DOHH2 (cell line): Measurements from ENCODE around the gene DHRS3.

Experiments
- H3F3A ChIP-seq: fragments of 200-600 bp; sonication (generic), shearing (Covaris generic); 2 replicates; pipeline ENCODE4 v1.6.0; 2016; ENCODE audit warnings: antibody characterized with exemption, mild to moderate bottlenecking; ENCODE audit not compliant: control insufficient read depth, insufficient read depth
- H3K27ac ChIP-seq: fragments of 200-600 bp; sonication (generic); 2 replicates; pipeline ENCODE4 v1.5.1; 2014; ENCODE audit warnings: low read depth, mild to moderate bottlenecking, low read length, moderate library complexity
- H3K27me3 ChIP-seq: fragments of 200-600 bp; sonication (generic); 2 replicates; pipeline ENCODE4 v1.6.1; 2014; ENCODE audit warnings: mild to moderate bottlenecking, low read length, mixed read lengths; ENCODE audit not compliant: control insufficient read depth
- H3K36me3 ChIP-seq: fragments of 200-600 bp; sonication (generic); 2 replicates; pipeline ENCODE4 v1.6.1; 2014; ENCODE audit warnings: mild to moderate bottlenecking, low read length, moderate library complexity, mixed read lengths; ENCODE audit not compliant: control insufficient read depth
- H3K4me1 ChIP-seq: fragments of 200-600 bp; sonication (generic); 2 replicates; pipeline ENCODE4 v1.6.1; 2014; ENCODE audit warnings: mild to moderate bottlenecking, low read length, mixed read lengths; ENCODE audit not compliant: control insufficient read depth
- H3K4me2 ChIP-seq: fragments of 200-600 bp; sonication (generic); 2 replicates; pipeline ENCODE4 v1.6.0; 2014; ENCODE audit warnings: mild to moderate bottlenecking, low read length, moderate library complexity
- H3K4me3 ChIP-seq: fragments of 200-600 bp; sonication (generic); 2 replicates; pipeline ENCODE4 v1.5.1; 2014; ENCODE audit warnings: mild to moderate bottlenecking, low read length, mixed read lengths
- H3K79me2 ChIP-seq: fragments of 200-600 bp; sonication (generic); 2 replicates; pipeline ENCODE4 v1.6.1; 2014; ENCODE audit warnings: mild to moderate bottlenecking, low read length, mixed read lengths; ENCODE audit not compliant: control insufficient read depth
- H3K9me2 ChIP-seq: fragments of 200-600 bp; sonication (generic); replicated peaks from 2 replicates; pipeline ENCODE4 v1.6.1; 2014; ENCODE audit warnings: mild to moderate bottlenecking, low read length, mixed read lengths; ENCODE audit not compliant: control insufficient read depth
- H3K9me3 ChIP-seq: fragments of 200-600 bp; sonication (generic); 2 replicates; pipeline ENCODE4 v1.6.1; 2014; ENCODE audit warnings: antibody characterized with exemption, low read length, mixed read lengths; ENCODE audit not compliant: control insufficient read depth, insufficient read depth
- H4K20me1 ChIP-seq: fragments of 200-600 bp; sonication (generic); 2 replicates; pipeline ENCODE4 v1.6.0; 2014; ENCODE audit warnings: low read depth, mild to moderate bottlenecking, antibody characterized with exemption, low read length, moderate library complexity; ENCODE audit not compliant: control insufficient read depth, insufficient read depth
- EZH2phosphoT487 ChIP-seq: fragments of 200-600 bp; sonication (generic); IDR thresholded peaks from 2 replicates; pipeline ENCODE4 v1.6.1; 2017; ENCODE audit warnings: borderline replicate concordance, mild to moderate bottlenecking, antibody characterized with exemption, low read length, moderate library complexity, mixed read lengths
- TF ChIP-seq, protein P1 (sequence below): fragments of 200-600 bp; sonication (generic); IDR thresholded peaks from one replicate; pipeline ENCODE4 v1.5.1; 2014; ENCODE audit warnings: antibody characterized with exemption, mild to moderate bottlenecking, low read depth, low read length; ENCODE audit not compliant: poor library complexity, severe bottlenecking

The DHRS3 gene

DNA sequence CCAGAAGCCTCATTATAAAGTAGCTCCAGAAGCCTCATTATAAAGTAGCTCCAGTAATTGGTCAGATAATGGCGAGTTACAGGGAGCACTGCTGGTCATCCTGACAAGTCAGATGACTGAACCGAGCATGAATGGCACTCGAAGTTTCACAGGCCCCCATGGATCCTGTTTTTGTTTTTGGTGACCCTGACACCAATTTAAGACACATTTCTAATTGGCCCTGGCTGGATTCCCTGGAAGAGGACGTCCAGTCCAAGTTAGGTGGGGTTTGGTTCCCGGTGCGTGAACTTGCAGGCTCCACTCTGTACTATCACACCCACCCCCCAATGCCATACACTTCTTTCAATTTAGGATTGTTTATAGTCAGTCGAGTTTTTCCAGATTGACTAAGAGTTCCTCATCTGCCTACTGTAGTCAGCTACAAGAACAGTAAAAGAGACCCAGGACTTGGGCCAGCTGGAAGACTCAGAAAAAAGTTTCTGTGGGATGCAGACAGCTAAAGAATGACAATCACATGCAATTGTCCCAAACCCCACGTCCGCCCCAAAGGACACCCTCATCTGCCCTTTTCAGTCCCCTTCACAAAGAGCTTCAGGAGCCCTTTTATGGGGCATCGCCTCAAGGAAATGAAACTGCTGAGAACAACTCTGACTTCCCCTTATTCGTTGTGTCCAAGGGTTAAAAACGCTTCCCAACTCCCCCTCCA, 2.7 kb downstream of the DHRS3 start:
- Histone ChIP-seq H3K27ac (no peak overlapping the region), H3K9me2 (no peaks in the 10 kb centered on the region), H4K20me1 (no peaks in the 10 kb centered on the region), H3K9me3 (no peaks in the 10 kb centered on the region), H3K27me3 (peaks cover 40% of the 10 kb centered on the region), H3K4me1 (peaks cover 9% of the 10 kb centered on the region; the same call in 1 of the 2 replicates), H3K79me2 (no peaks in the 10 kb centered on the region), H3K4me2 (no peak overlapping the region), H3K36me3 (no peaks in the 10 kb centered on the region), H3K4me3 (no peak overlapping the region), H3F3A (no peaks in the 10 kb centered on the region)
- TF ChIP-seq EZH2phosphoT487 = no peak
- TF ChIP-seq, protein P1, sequence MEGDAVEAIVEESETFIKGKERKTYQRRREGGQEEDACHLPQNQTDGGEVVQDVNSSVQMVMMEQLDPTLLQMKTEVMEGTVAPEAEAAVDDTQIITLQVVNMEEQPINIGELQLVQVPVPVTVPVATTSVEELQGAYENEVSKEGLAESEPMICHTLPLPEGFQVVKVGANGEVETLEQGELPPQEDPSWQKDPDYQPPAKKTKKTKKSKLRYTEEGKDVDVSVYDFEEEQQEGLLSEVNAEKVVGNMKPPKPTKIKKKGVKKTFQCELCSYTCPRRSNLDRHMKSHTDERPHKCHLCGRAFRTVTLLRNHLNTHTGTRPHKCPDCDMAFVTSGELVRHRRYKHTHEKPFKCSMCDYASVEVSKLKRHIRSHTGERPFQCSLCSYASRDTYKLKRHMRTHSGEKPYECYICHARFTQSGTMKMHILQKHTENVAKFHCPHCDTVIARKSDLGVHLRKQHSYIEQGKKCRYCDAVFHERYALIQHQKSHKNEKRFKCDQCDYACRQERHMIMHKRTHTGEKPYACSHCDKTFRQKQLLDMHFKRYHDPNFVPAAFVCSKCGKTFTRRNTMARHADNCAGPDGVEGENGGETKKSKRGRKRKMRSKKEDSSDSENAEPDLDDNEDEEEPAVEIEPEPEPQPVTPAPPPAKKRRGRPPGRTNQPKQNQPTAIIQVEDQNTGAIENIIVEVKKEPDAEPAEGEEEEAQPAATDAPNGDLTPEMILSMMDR = no peak

DNA sequence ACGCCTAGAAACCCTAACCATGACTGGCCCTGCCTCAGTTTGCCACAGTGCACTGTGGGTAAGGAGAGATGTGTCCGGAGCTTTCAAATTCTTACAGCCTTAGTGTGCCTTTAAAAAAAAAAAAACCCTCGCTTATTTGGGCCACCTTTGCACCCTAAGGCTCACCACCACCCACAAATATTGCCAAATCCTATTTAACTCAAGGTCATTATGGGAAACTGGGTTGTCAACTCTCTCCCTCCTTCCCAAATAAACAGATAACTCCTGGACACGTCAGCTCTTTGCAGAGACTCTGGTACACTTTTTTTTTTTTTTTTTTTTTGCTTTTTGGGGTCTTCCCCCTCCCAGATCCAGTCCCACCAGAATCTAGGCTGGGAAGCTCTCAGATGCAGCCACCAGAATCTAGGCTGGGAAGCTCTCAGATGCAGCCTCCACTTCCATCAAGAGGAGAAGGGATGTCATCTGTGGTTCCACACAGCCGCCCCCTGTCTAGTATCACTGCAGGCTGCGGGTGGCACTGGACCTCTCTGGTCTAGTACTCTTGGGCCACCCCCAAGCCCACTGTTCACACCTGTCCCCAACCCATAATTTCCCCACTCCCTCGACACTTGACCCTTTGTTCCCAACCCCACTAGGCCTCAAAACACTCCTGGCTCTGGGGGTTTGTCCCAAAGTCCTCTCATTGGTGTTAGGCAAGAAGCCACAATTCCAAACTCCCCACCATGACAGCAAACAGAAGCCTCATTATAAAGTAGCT, 3.4 kb downstream of the DHRS3 start:
- Histone ChIP-seq H3K27me3 (peaks cover 36% of the 10 kb centered on the region), H3F3A (no peaks in the 10 kb centered on the region), H3K36me3 (no peaks in the 10 kb centered on the region), H3K9me3 (no peaks in the 10 kb centered on the region), H3K4me3 (no peak overlapping the region), H3K79me2 (no peaks in the 10 kb centered on the region), H3K4me1 (peaks cover 9% of the 10 kb centered on the region; the same call in 1 of the 2 replicates), H4K20me1 (no peaks in the 10 kb centered on the region), H3K9me2 (no peaks in the 10 kb centered on the region), H3K27ac (no peak overlapping the region), H3K4me2 (no peak overlapping the region)
- TF ChIP-seq, protein P1 = no peak
- TF ChIP-seq EZH2phosphoT487 = no peak

DNA sequence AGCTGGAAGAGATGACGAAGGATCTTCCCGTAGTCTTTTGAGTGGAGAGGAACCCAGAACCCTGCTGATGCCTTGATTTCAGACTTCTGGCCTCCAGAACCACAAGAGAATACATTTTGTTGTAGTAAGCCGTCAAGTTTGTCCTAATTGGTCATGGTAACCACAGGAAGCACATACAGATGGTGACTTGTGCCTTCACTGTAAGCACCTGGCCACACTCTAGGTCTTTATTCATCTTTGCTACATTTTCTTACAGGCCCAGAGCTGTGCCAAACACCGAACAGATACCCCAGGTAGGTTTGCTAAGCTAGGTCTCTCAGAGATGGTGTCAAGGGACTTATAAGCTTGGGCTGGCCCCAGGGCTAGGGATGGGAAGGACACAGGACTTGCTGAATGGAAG, 4.8 kb downstream of the DHRS3 start:
- Histone ChIP-seq H3K4me2 (no peak overlapping the region), H3K9me2 (no peaks in the 10 kb centered on the region), H3K79me2 (no peaks in the 10 kb centered on the region), H3F3A (no peaks in the 10 kb centered on the region), H3K27ac (no peak overlapping the region), H3K9me3 (no peaks in the 10 kb centered on the region), H3K4me3 (no peak overlapping the region), H3K36me3 (no peaks in the 10 kb centered on the region), H4K20me1 (no peaks in the 10 kb centered on the region), H3K4me1 (no peaks in the 10 kb centered on the region), H3K27me3 (peaks cover 22% of the 10 kb centered on the region)
- TF ChIP-seq, protein P1 = no peak
- no peak for TF ChIP-seq EZH2phosphoT487
